ENCODE data around the gene MLC1.

- TF ChIP-seq CTCF (IDR thresholded peaks at IDR 0.05) (no peak), POLR2A (IDR thresholded peaks at IDR 0.05) (no peak), POLR2AphosphoS5 (IDR thresholded peaks at IDR 0.05; ENCODE audit: insufficient read depth in 1 of 2, low read depth in 1 of 2) (no peak)
These were observed 8.3 kb downstream of the MLC1 start for GRCh38 chr22:50076646-50077535.
